Sigmoid colon (tissue), 3 donors: ENCODE measurements around the gene TOR1B.

Experiments
- CTCF ChIP-seq, 4 experiments: fragments of 450-650 bp in 3 of 4; fragments of 200-600 bp in 1 of 4; IDR thresholded peaks; one replicate each; pipeline ENCODE4 v1.5.1; 2016 to 2019; ENCODE audit warnings: antibody characterized with exemption in 4 of 4, mild to moderate bottlenecking in 3 of 4, moderate library complexity in 2 of 4
- POLR2A ChIP-seq, 2 donors: fragments of 450-650 bp; IDR thresholded peaks; one replicate each; pipeline ENCODE4 v1.6.1; 2016; ENCODE audit warnings: antibody characterized with exemption in 2 of 2, mild to moderate bottlenecking in 2 of 2, moderate library complexity in 2 of 2

- TF ChIP-seq CTCF (IDR thresholded peaks at IDR 0.05): no peak
- no peak for TF ChIP-seq POLR2A (IDR thresholded peaks at IDR 0.05)
Measured at GRCh38 chr9:129768486-129768885, 34.5 kb upstream of the TOR1B start.
